ENCODE results near the gene TBPL1. TPM values are rescaled to one million over a fixed set of nuclear protein-coding genes. Genes with fewer than 3 reads are reported as not detected.

Gene TBPL1
- total and polyA plus RNA-seq, 2 of the 8 experiments (the other 6 are each of a cell fraction or from before 2014, with no cell fraction given) = 32.5 to 67.0 TPM

GRCh38 chr6:133978896-133979240 is 25.8 kb downstream of the TBPL1 start:
- no peak overlapping the region for H2AFZ ChIP-seq (ENCODE audit: low read length)
- no peaks in the 10 kb centered on the region for H3K27me3 ChIP-seq (replicated peaks in 1 of 4; ENCODE audit: control insufficient read depth in 3 of 4, extremely low read depth in 1 of 4, insufficient read depth in 3 of 4, low read length in 3 of 4)
- H4K8ac ChIP-seq (ENCODE audit: extremely low read depth, insufficient read depth, low read length) = no peak overlapping the region
- no peak overlapping the region for H3K27ac ChIP-seq (ENCODE audit: low read depth, low read length)
- H3K56ac ChIP-seq (replicated peaks; ENCODE audit: insufficient read length, low read depth, low read length) = no peak overlapping the region
- H3K23me2 ChIP-seq (ENCODE audit: low read depth, low read length) = no peaks in the 10 kb centered on the region
- DNase-seq (ENCODE audit: low read depth in 1 of 2, low spot score in 2 of 2) (no peak), FAIRE-seq (no peak)
- no peak overlapping the region for H4K5ac ChIP-seq (ENCODE audit: insufficient read length, low read depth, low read length)
- peaks cover 3% of the 10 kb centered on the region for H3K79me1 ChIP-seq (ENCODE audit: low read depth, low read length)
- no peak overlapping the region for H3K18ac ChIP-seq (ENCODE audit: extremely low read depth, low read length)
- no peak overlapping the region for H2BK5ac ChIP-seq (ENCODE audit: low read depth, low read length)
- H4K20me1 ChIP-seq (replicated peaks in 1 of 2; ENCODE audit: control insufficient read depth in 1 of 2, insufficient read depth in 2 of 2, low read length in 2 of 2) = peaks cover 0 to 2% of the 10 kb centered on the region in 2 experiments
- no peak overlapping the region for H3K4ac ChIP-seq (replicated peaks; ENCODE audit: insufficient read length, low read depth, low read length)
- no peak overlapping the region for H3K4me2 ChIP-seq (ENCODE audit: insufficient read depth in 1 of 2, low read depth in 2 of 2, low read length in 2 of 2)
- peaks cover 0 to 5% (median 1%) of the 10 kb centered on the region in 4 experiments; a peak in 5 of 7 replicates for H3K4me1 ChIP-seq (replicated peaks in 1 of 4; ENCODE audit: control insufficient read depth in 3 of 4, insufficient read depth in 4 of 4, low read length in 3 of 4)
- no peak overlapping the region for H2BK15ac ChIP-seq (ENCODE audit: low read length)
- no peaks in the 10 kb centered on the region for H3K9me3 ChIP-seq (ENCODE audit: insufficient read depth in 2 of 2, low read depth in 1 of 2, low read length in 1 of 2)
- H3K36me3 ChIP-seq (ENCODE audit: control insufficient read depth in 2 of 4, insufficient read depth in 4 of 4, low read length in 3 of 4) = peaks cover 0 to 25% (median 2%) of the 10 kb centered on the region in 4 experiments; a peak in 3 of 8 replicates
- H3K23ac ChIP-seq (ENCODE audit: insufficient read length) = no peak overlapping the region
- no peak overlapping the region for H3K9ac ChIP-seq (replicated peaks in 1 of 4; ENCODE audit: extremely low read depth in 1 of 4, low read depth in 3 of 4, low read length in 3 of 4)
- 87% methylated on average over 2 of the region's 2 CpGs; no CpG with 5 or more reads in 1 of the 2 experiments for WGBS, 2 experiments (ENCODE audit: extremely low coverage in 1 of 2, insufficient coverage in 1 of 2, insufficient read length in 1 of 2, insufficient replicate concordance in 2 of 2, low coverage in 1 of 2, low lambda C conversion rate in 2 of 2, missing lambda C conversion rate in 1 of 2)
- H3K79me2 ChIP-seq (ENCODE audit: control insufficient read depth in 1 of 2, insufficient read depth in 2 of 2, low read length in 2 of 2) = peaks cover 0 to 58% of the 10 kb centered on the region in 2 experiments; a peak in 2 of 4 replicates
- H2BK120ac ChIP-seq (replicated peaks; ENCODE audit: low read depth, low read length) = no peak overlapping the region
- H2BK20ac ChIP-seq (ENCODE audit: low read length) = no peak overlapping the region
- H2AK5ac ChIP-seq (ENCODE audit: low read depth, low read length) = no peak overlapping the region
- H2BK12ac ChIP-seq (ENCODE audit: low read depth, low read length) = no peak overlapping the region
- TF ChIP-seq EZH2 (IDR thresholded peaks at IDR 0.05; ENCODE audit: low read depth, low read length, severe bottlenecking) = no peak
- TF ChIP-seq BCL11A (IDR thresholded peaks at IDR 0.05; ENCODE audit: low read depth in 2 of 2, low read length in 2 of 2) = no peak
- TF ChIP-seq HDAC2 (IDR thresholded peaks at IDR 0.05; ENCODE audit: borderline replicate concordance in 1 of 2, low read depth in 2 of 2, low read length in 2 of 2) = no peak
- TF ChIP-seq GABPA (IDR thresholded peaks at IDR 0.05; ENCODE audit: borderline replicate concordance, insufficient read depth, low read length) = no peak
- TF ChIP-seq RFX5 (IDR thresholded peaks at IDR 0.05; ENCODE audit: borderline replicate concordance, low read depth, low read length) = no peak
- no peak for TF ChIP-seq YY1 (IDR thresholded peaks at IDR 0.05; ENCODE audit: low read depth, low read length)
- POLR2A ChIA-PET (ENCODE audit: partially characterized antibody) = no interaction called here
- H3K14ac ChIP-seq (ENCODE audit: insufficient read length) = no peak overlapping the region
- no peak overlapping the region for H3K4me3 ChIP-seq (ENCODE audit: extremely low read depth in 1 of 4, insufficient read depth in 2 of 4, low read depth in 3 of 4, low read length in 4 of 4)
- H4K91ac ChIP-seq (replicated peaks; ENCODE audit: insufficient read length, low read length) = no peak overlapping the region
- CTCF ChIA-PET (ENCODE audit: partially characterized antibody) = interaction anchor here (0.6 to 8.1 kb wide), 8 partner anchors 34 to 975 kb away, joined by 3 to 156 read pairs (median 4); no protein-coding TSS in a partner anchor
